Spleen (tissue), 7 donors: ENCODE data around the gene ZNF438.

Experiments used
- CTCF ChIP-seq, 11 experiments: fragments of 200-600 bp in 7 of 11; fragments of 450-650 bp in 4 of 11; sonication (generic) in 4 of 11; IDR thresholded peaks in 8 of 11; conservative IDR thresholded peaks in 3 of 11; 1 replicate in 7 of 11; 2 replicates in 4 of 11; pipeline versions ENCODE4 v1.4.0 to v1.8.0; 2016 to 2021; ENCODE audit warnings: antibody characterized with exemption in 11 of 11, inconsistent platforms in 4 of 11, mild to moderate bottlenecking in 1 of 11
- POLR2A ChIP-seq, 3 donors: fragments of 450-650 bp; IDR thresholded peaks; one replicate each; pipeline ENCODE4 v1.5.1; 2017; ENCODE audit warnings: antibody characterized with exemption in 3 of 3, mild to moderate bottlenecking in 1 of 3
- POLR2AphosphoS5 ChIP-seq, 3 donors: sonication (generic); formaldehyde crosslinking; IDR thresholded peaks; one replicate each; pipeline ENCODE4 v1.5.1; 2017; ENCODE audit warnings: antibody characterized with exemption in 3 of 3
- donor health status: DM: no; HTN: no; CAD: no; lungs with moderate emphysema.
- donor health status: DM: no; HTN: no; CAD: no.
- donor health status: DM: no; HTN: no; CAD: no.

- TF ChIP-seq POLR2AphosphoS5 (IDR thresholded peaks at IDR 0.05) (no peak), POLR2A (IDR thresholded peaks at IDR 0.05) (no peak), CTCF (IDR thresholded peaks at IDR 0.05 in 8 of 11, conservative IDR thresholded peaks at IDR 0.05 in 3 of 11) (no peak)
Measured at GRCh38 chr10:31013331-31013730, 18.3 kb downstream of the ZNF438 start.
